ENCODE results near the gene RDH14. TPM values are rescaled to one million over a fixed set of nuclear protein-coding genes. Genes with fewer than 3 reads are reported as not detected.

RDH14 gene
- total RNA-seq, 1 experiment from 2014 or later = 17.0 TPM

DNA sequence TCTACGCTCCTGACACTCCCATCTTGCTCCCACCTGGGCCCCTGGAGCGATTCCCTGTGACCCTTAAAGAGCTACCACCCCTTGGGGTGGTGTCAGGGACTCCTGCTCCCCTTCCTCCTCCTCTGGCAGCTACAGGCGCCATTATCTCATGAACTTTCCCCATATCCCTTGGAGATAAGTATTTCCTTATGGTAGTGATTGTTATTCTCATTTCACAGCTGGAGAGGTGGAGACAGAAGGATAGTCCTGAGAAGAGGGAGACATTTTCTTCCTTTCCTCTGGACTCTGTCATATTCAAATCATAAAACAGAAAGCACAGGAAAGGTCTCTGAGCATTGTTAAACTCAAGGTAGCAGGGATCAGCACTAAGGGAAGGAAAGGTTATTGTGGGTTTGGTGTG, 34.6 kb downstream of the RDH14 start:
- H3K36me3 Mint-ChIP-seq (ENCODE audit: insufficient read depth, unreplicated experiment) = no peaks in the 10 kb centered on the region
- ChIA-PET POLR2A (no interaction called here), CTCF (no interaction called here)
- H3K4me1 Mint-ChIP-seq (ENCODE audit: low read depth, unreplicated experiment) = peaks cover 3% of the 10 kb centered on the region
- no TSS peak for BruUV-seq (replicated peaks)
- no peak overlapping the region for H3K4me3 Mint-ChIP-seq (ENCODE audit: unreplicated experiment)
- no peak overlapping the region for H3K4me3 ChIP-seq (ENCODE audit: low read depth, low read length)
- no peaks in the 10 kb centered on the region for H3K9me3 ChIP-seq
- H3K36me3 ChIP-seq (ENCODE audit: control insufficient read depth, insufficient read depth, low read length) = no peaks in the 10 kb centered on the region
- no peaks in the 10 kb centered on the region for H3K27me3 Mint-ChIP-seq (ENCODE audit: insufficient read depth, unreplicated experiment)
- 0 out of 2 replicates have a peak, but pooled peaks cover 4% of the 10 kb centered on the region for H3K4me1 ChIP-seq
- no peaks in the 10 kb centered on the region for H3K9me3 Mint-ChIP-seq (ENCODE audit: unreplicated experiment)
- H3K27me3 ChIP-seq (replicated peaks; ENCODE audit: control insufficient read depth, insufficient read depth, low read length) = no peaks in the 10 kb centered on the region
- TF ChIP-seq, protein P1, sequence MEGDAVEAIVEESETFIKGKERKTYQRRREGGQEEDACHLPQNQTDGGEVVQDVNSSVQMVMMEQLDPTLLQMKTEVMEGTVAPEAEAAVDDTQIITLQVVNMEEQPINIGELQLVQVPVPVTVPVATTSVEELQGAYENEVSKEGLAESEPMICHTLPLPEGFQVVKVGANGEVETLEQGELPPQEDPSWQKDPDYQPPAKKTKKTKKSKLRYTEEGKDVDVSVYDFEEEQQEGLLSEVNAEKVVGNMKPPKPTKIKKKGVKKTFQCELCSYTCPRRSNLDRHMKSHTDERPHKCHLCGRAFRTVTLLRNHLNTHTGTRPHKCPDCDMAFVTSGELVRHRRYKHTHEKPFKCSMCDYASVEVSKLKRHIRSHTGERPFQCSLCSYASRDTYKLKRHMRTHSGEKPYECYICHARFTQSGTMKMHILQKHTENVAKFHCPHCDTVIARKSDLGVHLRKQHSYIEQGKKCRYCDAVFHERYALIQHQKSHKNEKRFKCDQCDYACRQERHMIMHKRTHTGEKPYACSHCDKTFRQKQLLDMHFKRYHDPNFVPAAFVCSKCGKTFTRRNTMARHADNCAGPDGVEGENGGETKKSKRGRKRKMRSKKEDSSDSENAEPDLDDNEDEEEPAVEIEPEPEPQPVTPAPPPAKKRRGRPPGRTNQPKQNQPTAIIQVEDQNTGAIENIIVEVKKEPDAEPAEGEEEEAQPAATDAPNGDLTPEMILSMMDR (IDR thresholded peaks at IDR 0.05; ENCODE audit: insufficient read depth in 1 of 2, low read depth in 1 of 2, low read length in 1 of 2, severe bottlenecking in 1 of 2, unreplicated experiment in 1 of 2) = no peak
- H3K27ac Mint-ChIP-seq (ENCODE audit: unreplicated experiment) = no peak overlapping the region
- intact Hi-C loops (cut with micrococcal nuclease; ENCODE audit: unreplicated experiment) = no loop called here
- DNase-seq = no peak

DNA sequence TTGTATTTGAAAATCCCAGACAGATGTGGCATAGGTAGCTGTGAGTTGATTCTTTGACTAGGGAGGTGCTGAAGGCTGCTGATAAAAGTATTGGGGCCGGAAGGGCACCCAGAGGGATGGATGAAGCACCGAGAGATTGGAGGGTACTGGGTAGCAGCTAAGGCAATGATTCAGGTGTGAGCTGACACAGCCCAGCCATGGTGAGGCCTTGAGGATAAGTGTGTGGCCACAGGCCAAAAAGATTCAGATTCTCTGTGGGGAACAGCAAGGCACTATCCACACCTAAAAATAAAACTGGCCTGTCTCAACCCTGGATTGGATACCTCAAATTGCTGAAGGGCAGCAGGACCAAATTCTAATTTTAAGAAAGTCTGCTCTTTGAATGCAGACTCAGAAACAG, 35.2 kb downstream of the RDH14 start:
- Mint-ChIP-seq H3K36me3 (ENCODE audit: insufficient read depth, unreplicated experiment) (no peaks in the 10 kb centered on the region), H3K4me1 (ENCODE audit: low read depth, unreplicated experiment) (no peaks in the 10 kb centered on the region), H3K9me3 (ENCODE audit: unreplicated experiment) (no peaks in the 10 kb centered on the region), H3K27me3 (ENCODE audit: insufficient read depth, unreplicated experiment) (no peaks in the 10 kb centered on the region), H3K27ac (ENCODE audit: unreplicated experiment) (no peak overlapping the region), H3K4me3 (ENCODE audit: unreplicated experiment) (no peak overlapping the region)
- no peaks in the 10 kb centered on the region for H3K9me3 ChIP-seq
- 0 out of 2 replicates have a peak, but pooled peaks cover 4% of the 10 kb centered on the region for H3K4me1 ChIP-seq
- DNase-seq = no peak
- no peaks in the 10 kb centered on the region for H3K27me3 ChIP-seq (replicated peaks; ENCODE audit: control insufficient read depth, insufficient read depth, low read length)
- BruUV-seq (replicated peaks) = no TSS peak
- intact Hi-C loops (cut with micrococcal nuclease; ENCODE audit: unreplicated experiment) = no loop called here
- H3K36me3 ChIP-seq (ENCODE audit: control insufficient read depth, insufficient read depth, low read length) = no peaks in the 10 kb centered on the region
- ChIA-PET POLR2A (no interaction called here), CTCF (interaction anchor here (0.7 kb wide), 1 partner anchor 305 kb away, joined by 3 read pairs; no protein-coding TSS in a partner anchor)
- TF ChIP-seq, protein P1 (IDR thresholded peaks at IDR 0.05; ENCODE audit: insufficient read depth in 1 of 2, low read depth in 1 of 2, low read length in 1 of 2, severe bottlenecking in 1 of 2, unreplicated experiment in 1 of 2) = no peak
- H3K4me3 ChIP-seq (ENCODE audit: low read depth, low read length) = no peak overlapping the region

DNA sequence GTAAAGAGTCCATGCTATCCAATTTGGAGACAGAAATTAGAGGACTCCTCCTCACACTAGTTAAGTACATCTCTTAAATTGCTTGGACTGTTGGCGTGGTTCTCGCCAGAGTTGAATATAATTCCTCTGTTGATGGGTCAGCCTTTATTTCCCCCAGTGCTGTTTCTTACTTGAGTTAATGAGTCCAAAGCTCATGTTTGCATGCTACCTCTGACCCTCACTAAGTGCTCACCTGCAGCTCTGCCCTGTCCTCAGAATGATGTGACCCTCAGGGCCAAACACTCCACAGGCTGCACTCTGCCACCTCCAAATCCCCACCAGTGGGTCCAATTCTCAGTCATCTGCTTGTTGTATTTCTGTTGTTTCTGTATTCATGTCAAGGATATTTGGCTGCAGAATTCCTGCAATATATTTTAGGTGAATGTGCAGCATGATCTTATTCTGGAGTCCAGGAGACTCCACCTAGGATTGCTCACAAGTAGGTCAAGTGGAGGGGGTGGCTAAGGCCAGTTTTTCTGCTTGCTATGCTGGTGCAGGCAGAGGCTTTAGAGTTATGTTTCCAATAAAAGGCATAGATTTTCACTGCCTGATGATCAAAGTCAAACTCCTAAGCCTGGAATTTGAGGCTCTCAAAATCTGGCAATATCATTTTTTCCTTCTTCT, 37.8 kb downstream of the RDH14 start:
- H3K27ac Mint-ChIP-seq (ENCODE audit: unreplicated experiment) = no peak overlapping the region
- H3K4me1 ChIP-seq = 0 out of 2 replicates have a peak, but pooled peaks cover 4% of the 10 kb centered on the region
- H3K9me3 ChIP-seq = no peaks in the 10 kb centered on the region
- ChIA-PET POLR2A (interaction anchor here (0.6 kb wide), 1 partner anchor 8 kb away, joined by 3 read pairs; no protein-coding TSS in a partner anchor), CTCF (no interaction called here)
- no peak overlapping the region for H3K4me3 ChIP-seq (ENCODE audit: low read depth, low read length)
- H3K4me3 Mint-ChIP-seq (ENCODE audit: unreplicated experiment) = no peak overlapping the region
- no peaks in the 10 kb centered on the region for H3K36me3 Mint-ChIP-seq (ENCODE audit: insufficient read depth, unreplicated experiment)
- no peaks in the 10 kb centered on the region for H3K4me1 Mint-ChIP-seq (ENCODE audit: low read depth, unreplicated experiment)
- no TSS peak for BruUV-seq (replicated peaks)
- H3K27me3 Mint-ChIP-seq (ENCODE audit: insufficient read depth, unreplicated experiment) = peaks cover 3% of the 10 kb centered on the region
- H3K36me3 ChIP-seq (ENCODE audit: control insufficient read depth, insufficient read depth, low read length) = no peaks in the 10 kb centered on the region; the same call in 1 of the 2 replicates
- TF ChIP-seq, protein P1 (IDR thresholded peaks at IDR 0.05; ENCODE audit: insufficient read depth in 1 of 2, low read depth in 1 of 2, low read length in 1 of 2, severe bottlenecking in 1 of 2, unreplicated experiment in 1 of 2) = no peak
- intact Hi-C loops (cut with micrococcal nuclease; ENCODE audit: unreplicated experiment) = no loop called here
- H3K27me3 ChIP-seq (replicated peaks; ENCODE audit: control insufficient read depth, insufficient read depth, low read length) = no peaks in the 10 kb centered on the region
- DNase-seq = no peak
- no peaks in the 10 kb centered on the region for H3K9me3 Mint-ChIP-seq (ENCODE audit: unreplicated experiment)

Data from Caco-2 (cell line).